ENCODE data around the gene NALCN. TPM values are rescaled to one million over a fixed set of nuclear protein-coding genes. Genes with fewer than 3 reads are reported as not detected.

Gene NALCN
- total RNA-seq, 4 donors from 2014 or later, result 0.12 to 2.0 (median 0.66) TPM

- TF ChIP-seq POLR2AphosphoS5 (IDR thresholded peaks at IDR 0.05) (no peak), CTCF (IDR thresholded peaks at IDR 0.05) (no peak)
- no peaks in the 10 kb centered on the region for H3K36me3 ChIP-seq
- H3K27ac ChIP-seq, result no peak overlapping the region
- H3K27me3 ChIP-seq, result no peaks in the 10 kb centered on the region
- no peak for ATAC-seq
- H3K4me3 ChIP-seq, result no peak overlapping the region
- H3K4me1 ChIP-seq, result no peaks in the 10 kb centered on the region
- no peaks in the 10 kb centered on the region for H3K9me3 ChIP-seq
Observed at GRCh38 chr13:101115762-101116171, 300.5 kb downstream of the NALCN start.

GRCh38 chr13:101111894-101112293 is 304.4 kb downstream of the NALCN start:
- H3K9me3 ChIP-seq, result no peaks in the 10 kb centered on the region
- H3K27ac ChIP-seq, result no peak overlapping the region
- no peak for ATAC-seq
- TF ChIP-seq CTCF (IDR thresholded peaks at IDR 0.05), result no peak
- no peaks in the 10 kb centered on the region for H3K36me3 ChIP-seq
- WGBS, 2 donors (ENCODE audit: low coverage in 1 of 2), result 41 to 50% methylated on average over 2 of the region's 2 CpGs
- H3K27me3 ChIP-seq, result peaks cover 3% of the 10 kb centered on the region
- H3K4me1 ChIP-seq, result no peaks in the 10 kb centered on the region
- no peak overlapping the region for H3K4me3 ChIP-seq

- Histone ChIP-seq H3K36me3 (no peaks in the 10 kb centered on the region), H3K27me3 (peaks cover 3% of the 10 kb centered on the region), H3K27ac (no peak overlapping the region), H3K9me3 (no peaks in the 10 kb centered on the region), H3K4me3 (no peak overlapping the region), H3K4me1 (no peaks in the 10 kb centered on the region)
- WGBS, 2 donors (ENCODE audit: low coverage in 1 of 2), result 90 to 97% methylated on average over 7 of the region's 7 CpGs
- no peak for ATAC-seq
- TF ChIP-seq EP300 (IDR thresholded peaks at IDR 0.05) (no peak), POLR2AphosphoS5 (IDR thresholded peaks at IDR 0.05) (no peak), POLR2A (IDR thresholded peaks at IDR 0.05) (no peak), CTCF (IDR thresholded peaks at IDR 0.05) (no peak)
Observed at GRCh38 chr13:101109005-101109404, 307.3 kb downstream of the NALCN start.

- H3K27me3 ChIP-seq, result no peaks in the 10 kb centered on the region
- H3K4me1 ChIP-seq, result no peaks in the 10 kb centered on the region
- TF ChIP-seq POLR2AphosphoS5 (IDR thresholded peaks at IDR 0.05), result no peak
- TF ChIP-seq CTCF (IDR thresholded peaks at IDR 0.05), result no peak
- no peak for TF ChIP-seq EP300 (IDR thresholded peaks at IDR 0.05)
- no peak for TF ChIP-seq POLR2A (IDR thresholded peaks at IDR 0.05)
- H3K27ac ChIP-seq, result no peak overlapping the region
- no peaks in the 10 kb centered on the region for H3K9me3 ChIP-seq
- ATAC-seq, result no peak
- no peaks in the 10 kb centered on the region for H3K36me3 ChIP-seq
- 87% methylated on average over 4 of the region's 4 CpGs for WGBS, 2 donors (ENCODE audit: low coverage in 1 of 2)
- no peak overlapping the region for H3K4me3 ChIP-seq
Observed at GRCh38 chr13:101098873-101099272, 317.4 kb downstream of the NALCN start.

- Histone ChIP-seq H3K36me3 (no peaks in the 10 kb centered on the region), H3K27me3 (no peaks in the 10 kb centered on the region), H3K4me1 (no peaks in the 10 kb centered on the region), H3K4me3 (no peak overlapping the region), H3K9me3 (no peaks in the 10 kb centered on the region), H3K27ac (no peak overlapping the region)
- TF ChIP-seq POLR2A (IDR thresholded peaks at IDR 0.05), result no peak
- TF ChIP-seq CTCF (IDR thresholded peaks at IDR 0.05), result no peak
- no peak for TF ChIP-seq EP300 (IDR thresholded peaks at IDR 0.05)
- TF ChIP-seq POLR2AphosphoS5 (IDR thresholded peaks at IDR 0.05), result no peak
- no peak for ATAC-seq
Observed at GRCh38 chr13:101092985-101093384, 323.3 kb downstream of the NALCN start.

All from gastroesophageal sphincter (tissue), 4 donors.